GM18867 (cell line): ENCODE data around the gene L1CAM.
"Not testable (repeated sequence)": the region's sequence is repeated elsewhere in the genome, so short reads cannot be mapped to it uniquely, and the experiment has no call there.

ENCODE experiments used
- ATAC-seq: cut with Tn5 transposase; IDR thresholded peaks from one replicate; pipeline ENCODE4 v1.9.1; 2021; ENCODE audit warnings: mild to moderate bottlenecking, moderate library complexity; ENCODE audit not compliant: unreplicated experiment

L1CAM gene

GRCh38 chrX:153832728-153833127, 53.2 kb downstream of the L1CAM start:
- ATAC-seq: no peak

GRCh38 chrX:153831429-153832150, 54.4 kb downstream of the L1CAM start:
- ATAC-seq: no peak

DNA sequence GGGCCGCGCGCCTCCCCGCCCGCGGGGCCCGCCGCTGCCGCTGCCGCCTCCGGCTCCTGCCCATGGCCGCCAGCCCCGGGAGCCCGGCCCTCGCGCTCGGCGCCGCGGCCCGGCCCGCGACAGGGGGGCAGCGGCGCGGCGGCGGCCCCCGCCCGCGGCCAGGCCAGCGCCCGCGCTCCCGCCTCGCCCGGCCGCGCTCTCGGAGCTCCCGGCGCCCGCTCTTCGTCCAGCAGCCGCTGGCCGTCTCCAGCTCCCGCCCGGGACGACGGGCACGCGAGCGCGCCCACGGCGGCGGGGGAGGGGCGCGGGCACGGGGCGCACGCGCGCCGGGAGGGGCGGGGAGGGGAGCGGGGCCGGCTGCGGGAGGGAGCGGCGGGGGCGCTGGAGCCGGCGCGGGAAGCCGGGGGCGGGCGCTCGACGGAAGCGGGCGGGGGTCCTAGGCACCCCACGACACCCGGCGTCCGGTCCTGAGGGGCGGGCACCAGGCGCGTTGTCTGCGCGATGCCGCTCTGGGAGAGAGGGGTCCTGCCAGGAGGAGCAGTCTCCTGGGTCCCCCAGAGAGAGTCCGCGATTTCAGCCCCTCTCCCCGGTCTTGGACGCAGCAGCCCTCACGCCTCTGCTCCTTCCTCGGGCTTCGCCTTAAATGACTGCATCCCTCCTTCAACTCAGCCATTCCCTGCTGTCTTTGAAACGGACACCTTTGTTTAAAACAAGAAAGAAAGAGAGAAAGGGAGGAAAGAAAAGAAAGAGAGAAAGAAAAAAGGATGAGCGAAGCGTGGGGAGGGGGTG, 55.1 kb downstream of the L1CAM start:
- no peak for ATAC-seq

DNA sequence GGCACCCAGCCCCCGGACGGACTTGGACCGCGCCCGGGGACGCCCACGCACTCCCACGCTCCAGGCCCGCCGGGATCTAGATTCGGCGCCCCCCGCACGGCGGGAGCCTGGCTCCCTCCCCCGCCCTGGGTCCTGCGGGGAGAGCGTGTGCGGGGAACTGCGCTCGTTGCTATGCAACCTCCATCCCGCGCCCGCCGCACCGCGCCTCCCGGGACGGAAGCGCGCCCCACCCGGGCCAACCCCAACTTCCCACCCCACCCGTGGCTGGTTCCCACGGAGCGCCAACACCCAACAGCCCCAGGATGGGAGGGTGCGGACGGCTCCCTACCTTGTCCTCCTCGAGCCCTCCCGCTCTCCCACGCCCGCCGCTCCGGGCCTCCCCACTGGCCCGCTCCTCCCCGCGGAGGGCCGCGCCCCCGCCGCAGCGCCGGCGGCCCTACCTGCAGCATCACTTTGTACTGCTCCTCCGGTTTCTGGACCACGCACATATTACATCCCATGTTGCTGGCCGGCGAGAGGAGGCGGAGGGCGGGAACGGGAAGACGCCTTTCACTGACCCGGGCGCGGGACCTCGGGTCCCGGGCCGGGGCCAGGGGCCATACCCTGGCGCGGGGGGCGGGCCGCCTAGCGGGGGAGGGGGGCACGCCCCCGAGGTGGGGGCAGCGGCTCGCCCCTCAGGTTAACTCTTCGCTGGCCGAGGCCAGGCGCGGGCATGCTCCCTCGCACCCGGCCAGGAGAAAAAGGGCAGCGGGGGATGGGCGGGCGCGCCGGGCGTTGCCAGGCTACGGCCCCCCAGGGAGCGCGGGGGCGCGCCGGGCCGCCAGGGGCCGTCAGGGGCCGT, 56.0 kb downstream of the L1CAM start, which contains the start of gene PDZD4:
TSS of gene PDZD4 (minus strand) at position 746 of the 841 bp plus-strand sequence. CDS start at position 500, 246 bp downstream.
- ATAC-seq: no peak

GRCh38 chrX:153829549-153829798, 56.5 kb downstream of the L1CAM start:
- ATAC-seq: no peak

DNA sequence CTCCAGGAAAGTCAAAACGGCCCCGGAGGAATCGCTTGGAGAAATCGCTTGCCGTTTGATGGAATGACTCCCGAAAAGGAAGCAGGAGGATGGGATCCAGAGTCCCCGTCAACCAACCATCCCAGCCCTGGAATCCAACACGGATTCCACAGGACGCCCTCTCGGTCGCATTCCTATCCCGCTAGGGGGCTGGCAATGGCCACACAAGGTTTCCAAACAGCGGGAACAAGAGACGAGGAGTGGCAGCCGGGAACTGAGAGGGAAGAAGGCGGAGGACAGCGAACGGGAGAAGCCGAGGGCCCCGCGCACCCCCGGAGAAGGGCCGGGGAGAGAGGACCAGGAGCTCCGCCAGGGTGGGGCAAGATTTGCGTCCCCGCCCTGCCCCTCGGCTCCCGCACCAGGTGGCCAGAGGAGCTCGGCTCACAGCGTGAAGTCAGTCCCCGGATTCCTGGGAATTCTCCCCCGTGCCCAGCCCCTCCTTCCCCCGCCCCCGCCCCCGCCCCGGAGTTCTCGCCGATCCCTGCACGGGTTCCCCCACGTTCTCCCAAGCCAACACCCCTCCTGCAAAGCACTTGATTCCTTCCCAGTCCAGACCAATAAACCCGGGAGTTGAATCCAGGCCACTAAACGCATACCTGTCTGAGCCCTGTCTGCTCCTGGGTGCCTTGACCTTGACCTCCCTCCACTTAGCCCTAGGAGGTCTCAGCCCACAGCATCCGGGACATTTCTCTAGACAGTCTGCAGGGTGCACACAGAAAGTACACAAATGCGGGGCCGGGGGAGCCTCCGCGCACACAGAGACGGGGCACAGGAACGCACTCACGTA, 57.0 kb downstream of the L1CAM start:
- no peak for ATAC-seq

DNA sequence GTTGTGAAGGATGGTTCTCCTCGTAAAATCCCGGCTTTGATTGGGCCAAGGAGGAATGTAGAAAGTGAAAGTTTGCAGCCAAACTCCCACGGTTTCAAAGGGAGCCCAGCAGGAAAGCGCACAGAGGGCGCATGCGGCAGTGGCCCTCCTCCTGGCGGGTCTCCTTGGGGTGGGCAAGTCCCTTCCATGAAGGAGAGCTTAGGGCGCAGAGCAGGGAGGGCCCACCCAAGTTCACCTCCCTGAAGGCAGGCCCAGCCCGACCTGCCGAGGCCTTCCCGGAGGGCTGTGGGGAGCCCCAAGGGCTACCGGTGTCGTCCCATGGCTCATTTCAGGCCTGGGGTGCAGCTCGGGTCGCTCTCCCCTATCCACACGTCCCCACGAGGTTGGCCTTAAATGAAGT, 57.7 kb downstream of the L1CAM start:
- ATAC-seq: no peak

DNA sequence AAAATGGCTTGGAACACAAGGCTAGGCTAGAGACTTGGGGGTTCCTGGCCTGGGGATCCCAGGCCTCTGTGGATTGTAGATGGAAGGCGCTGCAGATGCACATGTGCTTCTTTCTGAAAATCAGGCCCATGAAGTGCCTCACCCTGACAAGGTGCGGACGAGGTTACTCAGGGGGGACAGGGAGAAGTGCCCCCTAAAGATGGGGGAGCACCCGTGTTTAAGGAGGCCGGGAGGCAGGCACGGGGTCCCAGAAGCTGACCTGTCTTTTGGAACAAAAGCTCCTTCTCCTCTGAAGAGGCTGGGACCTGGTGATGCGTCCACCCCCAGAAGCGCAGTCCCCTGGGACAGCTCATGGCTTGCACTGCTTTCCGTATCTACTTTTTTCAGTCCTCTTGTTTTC, 58.1 kb downstream of the L1CAM start:
- ATAC-seq: no peak

- no peak for ATAC-seq
These were observed 59.0 kb downstream of the L1CAM start for GRCh38 chrX:153827016-153827415.

- ATAC-seq: no peak
These were observed 60.9 kb downstream of the L1CAM start for GRCh38 chrX:153825042-153825441.

- ATAC-seq: no peak
These were observed 61.6 kb downstream of the L1CAM start for GRCh38 chrX:153824348-153824747.

DNA sequence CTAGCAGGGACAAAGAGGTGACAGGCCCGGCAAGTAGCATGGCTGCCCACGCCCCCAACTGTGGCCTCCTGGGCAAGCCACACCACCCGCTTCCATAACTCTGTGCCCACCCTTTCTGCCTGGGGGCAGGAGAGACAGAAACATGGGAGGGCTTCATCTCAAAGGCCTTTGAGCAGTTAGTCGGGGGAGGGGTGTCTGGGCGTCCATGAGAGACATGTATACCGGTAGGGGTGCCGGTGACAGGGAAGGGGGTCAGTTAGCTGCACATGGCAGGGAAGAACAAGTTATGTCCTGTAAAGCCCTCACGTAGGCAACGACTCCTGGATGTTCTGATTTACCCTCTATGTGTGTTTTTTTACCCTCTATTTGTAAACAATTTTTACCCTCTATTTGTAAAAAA, 64.9 kb downstream of the L1CAM start:
- no peak for ATAC-seq

GRCh38 chrX:153820601-153821000, 65.4 kb downstream of the L1CAM start:
- no peak for ATAC-seq

GRCh38 chrX:153819384-153820040, 66.5 kb downstream of the L1CAM start:
- no peak for ATAC-seq

DNA sequence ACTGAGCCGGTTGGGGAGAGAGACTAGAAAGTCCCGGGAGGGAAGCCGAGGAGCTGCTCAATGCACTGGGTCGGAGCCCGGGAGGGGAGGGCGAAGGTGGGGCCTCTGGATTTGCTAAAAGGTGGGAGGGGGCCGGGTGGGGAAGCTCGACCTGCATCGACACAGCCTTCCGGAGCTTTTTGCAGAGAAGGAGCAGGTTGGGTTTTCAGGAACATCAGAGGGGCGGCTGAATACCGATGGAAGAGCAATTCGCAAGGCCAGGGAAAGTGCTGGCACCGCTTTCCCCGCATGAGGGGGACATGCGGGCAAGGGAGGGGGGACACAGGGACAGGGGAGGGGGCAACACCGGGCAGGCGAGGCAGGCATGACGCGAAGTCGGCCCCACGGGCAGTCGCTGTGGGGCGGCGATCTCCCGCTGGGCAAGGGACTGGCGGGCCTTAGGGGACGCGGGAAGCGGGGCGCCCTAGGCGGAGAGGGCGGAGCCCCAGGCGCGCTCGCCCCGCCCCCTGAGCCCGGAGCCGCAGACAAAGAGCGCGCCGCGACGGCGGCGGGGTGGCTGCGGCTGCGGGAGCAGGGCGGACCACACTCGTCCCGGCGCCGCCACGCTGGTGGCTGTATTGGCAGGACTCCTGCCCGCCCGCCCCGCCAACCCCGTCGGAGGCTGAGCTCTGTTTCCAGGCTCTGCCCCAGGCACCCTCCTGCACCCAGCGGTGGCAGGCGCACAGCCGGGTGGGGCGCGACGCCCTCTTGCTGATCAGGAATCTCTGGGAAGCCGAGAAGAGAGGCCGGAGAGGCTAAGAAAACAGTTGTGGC, 67.2 kb downstream of the L1CAM start:
- no peak for ATAC-seq

DNA sequence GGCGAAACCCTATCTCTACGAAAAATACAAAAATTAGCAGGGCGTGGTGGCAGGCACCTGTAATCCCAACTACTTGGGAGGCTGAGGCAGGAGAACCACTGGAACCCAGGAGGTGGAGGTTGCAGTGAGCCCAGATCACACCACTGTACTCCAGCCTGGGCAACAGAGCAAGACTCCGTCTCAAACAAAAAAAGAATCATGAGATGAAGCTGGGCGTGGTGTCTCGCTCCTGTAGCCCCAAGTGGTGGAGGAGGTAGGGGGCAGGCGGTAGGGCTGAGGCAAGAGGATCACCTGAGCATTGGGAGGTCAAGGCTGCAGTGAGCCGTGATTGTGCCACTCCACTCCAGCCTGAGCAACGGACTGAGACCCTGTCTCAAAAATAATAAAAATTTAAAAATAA, 67.9 kb downstream of the L1CAM start:
- ATAC-seq: not testable (repeated sequence)

- ATAC-seq: no peak
These were observed 68.9 kb downstream of the L1CAM start for GRCh38 chrX:153816831-153817690.

DNA sequence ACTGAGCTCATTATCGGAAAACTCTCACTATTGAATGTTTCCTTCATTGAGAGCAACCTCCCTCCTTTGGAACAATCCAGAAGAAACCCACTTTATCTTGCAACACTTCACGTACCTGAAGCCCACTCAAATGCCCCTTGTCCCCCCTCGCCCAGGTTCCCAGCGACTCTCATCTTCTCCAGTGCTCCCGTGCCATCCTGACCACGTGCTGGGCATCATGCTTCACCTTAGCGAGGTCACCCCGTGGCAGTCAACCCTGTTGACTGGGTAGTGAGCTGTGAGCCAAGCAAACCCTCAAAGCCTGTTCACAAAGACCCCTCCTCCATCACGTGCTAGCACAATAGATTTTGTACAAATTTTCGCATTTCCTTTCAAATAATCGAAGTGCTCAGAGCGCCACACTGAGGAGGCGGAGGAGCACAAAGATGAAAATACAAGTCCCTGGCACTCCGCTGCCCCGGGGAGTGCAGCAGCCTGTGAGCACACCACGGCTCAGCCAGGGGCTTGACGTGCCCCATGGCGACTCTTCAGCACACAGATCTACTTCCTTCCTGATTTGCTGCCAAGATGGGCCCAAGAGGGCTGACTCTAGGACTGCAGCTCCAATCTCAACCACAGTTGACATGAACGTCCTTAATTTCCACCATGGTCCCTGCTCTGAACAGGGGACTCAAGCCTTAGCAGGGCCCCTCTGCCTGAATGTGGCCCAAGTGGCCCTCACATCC, 71.2 kb downstream of the L1CAM start:
- no peak for ATAC-seq
